CD4-positive, alpha-beta memory T cell (primary cell): Measurements from ENCODE around the gene ACTN1. TPM values are rescaled to one million over a fixed set of nuclear protein-coding genes. Genes with fewer than 3 reads are reported as not detected.

Experiments used
- CTCF ChIA-PET: fragments of 350-600 bp; sonication (Branson Sonifier 250); formaldehyde crosslinking; loops from one replicate; lab custom pipeline; 2021; ENCODE audit warnings: inconsistent platforms; ENCODE audit not compliant: partially characterized antibody; lab: Charles Lee
- POLR2A ChIA-PET: fragments of 350-600 bp; sonication (Branson Sonifier 250); formaldehyde crosslinking; loops from one replicate; lab custom pipeline; 2021; ENCODE audit not compliant: partially characterized antibody; lab: Charles Lee
- DNase-seq, 5 donors: peaks; one replicate each; pipeline versions ENCODE4 v3.0.0 to v3.0.0-alpha.2; 2020 to 2022; ENCODE audit warnings: mixed read lengths in 1 of 5
- H3K27ac ChIP-seq: one replicate; pipeline ENCODE4 v1.7.0; 2013; ENCODE audit warnings: low read depth, low read length
- H3K27me3 ChIP-seq: 2 replicates; pipeline ENCODE4 v1.7.0; 2013; ENCODE audit warnings: mild to moderate bottlenecking, low read length, moderate library complexity; ENCODE audit not compliant: insufficient read depth
- H3K36me3 ChIP-seq: 2 replicates; pipeline ENCODE4 v1.7.0; 2013; ENCODE audit warnings: mild to moderate bottlenecking, low read length, moderate library complexity; ENCODE audit not compliant: insufficient read depth
- H3K4me1 ChIP-seq: 2 replicates; pipeline ENCODE4 v1.7.0; 2013; ENCODE audit warnings: mild to moderate bottlenecking, low read length, moderate library complexity; ENCODE audit not compliant: insufficient read depth
- H3K4me3 ChIP-seq, 2 donors: one replicate each; pipeline ENCODE4 v1.7.0; 2013; ENCODE audit warnings: low read length in 2 of 2, mild to moderate bottlenecking in 1 of 2
- H3K9me3 ChIP-seq, 2 donors: one replicate each; pipeline ENCODE4 v1.7.0; 2013; ENCODE audit warnings: low read length in 2 of 2, control low read depth in 1 of 2; ENCODE audit not compliant: control insufficient read depth in 1 of 2
- H3K27ac Mint-ChIP-seq, 7 donors: one replicate each; pipeline ENCODE4 v1.8.0; 2020 to 2021; ENCODE audit warnings: mixed read lengths in 7 of 7, mild to moderate bottlenecking in 6 of 7, inconsistent platforms in 3 of 7, moderate library complexity in 3 of 7
- H3K27me3 Mint-ChIP-seq, 2 donors: one replicate each; pipeline ENCODE4 v1.8.0; 2020 to 2021; ENCODE audit warnings: mixed read lengths in 2 of 2
- H3K36me3 Mint-ChIP-seq, 2 donors: one replicate each; pipeline ENCODE4 v1.8.0; 2020 to 2021; ENCODE audit warnings: mixed read lengths in 2 of 2, inconsistent platforms in 1 of 2, mild to moderate bottlenecking in 1 of 2
- H3K4me1 Mint-ChIP-seq, 4 donors: one replicate each; pipeline ENCODE4 v1.8.0; 2020 to 2021; ENCODE audit warnings: mixed read lengths in 4 of 4, mild to moderate bottlenecking in 1 of 4
- H3K4me3 Mint-ChIP-seq, 8 donors: one replicate each; pipeline ENCODE4 v1.8.0; 2020 to 2021; ENCODE audit warnings: mixed read lengths in 8 of 8, mild to moderate bottlenecking in 7 of 8, moderate library complexity in 6 of 8, inconsistent platforms in 3 of 8
- H3K9me3 Mint-ChIP-seq, 8 donors: one replicate each; pipeline ENCODE4 v1.8.0; 2020 to 2021; ENCODE audit warnings: mixed read lengths in 8 of 8, mild to moderate bottlenecking in 5 of 8, inconsistent platforms in 3 of 8, moderate library complexity in 1 of 8
- intact Hi-C: fragments of 100-400 bp; cut with micrococcal nuclease; formaldehyde crosslinking; loops from one replicate; pipeline ENCODE4 v1.15.1; 2023
- polyA plus RNA-seq, 2 donors: library from polyadenylated mRNA; unstranded; fragments of 300-500 nt; fragmentation: Illumina TruSeq; gene quantifications; one replicate each; pipeline ENCODE4 v1.2.3, GENCODE V29; 2021
- total RNA-seq, 2 experiments: library from RNA; stranded (reverse); gene quantifications; one replicate each; pipeline ENCODE4 v1.2.3, GENCODE V29; 2021

Gene ACTN1
- total and polyA plus RNA-seq, 4 experiments from 2014 or later: 33.6 to 75.1 (median 67.0) TPM

DNA sequence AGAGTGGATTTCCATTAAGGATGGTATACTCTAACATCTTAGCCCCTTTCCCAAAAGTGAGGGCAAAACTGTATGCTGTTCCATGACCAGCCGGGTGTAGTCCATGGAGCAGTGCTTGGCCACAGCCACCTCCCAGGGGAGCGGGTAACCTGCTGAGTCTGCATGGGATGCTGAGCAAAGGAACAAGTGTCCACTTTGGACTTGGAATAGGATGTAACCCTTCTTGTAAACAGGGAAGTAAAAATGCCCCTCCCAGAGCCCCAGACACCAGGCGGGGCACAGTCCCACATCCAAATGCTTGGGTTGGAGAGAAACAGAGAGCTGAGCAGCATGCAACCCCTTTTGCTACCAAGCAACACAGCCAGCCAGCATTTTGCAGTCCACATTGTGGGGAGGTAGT is 65.6 kb downstream of the ACTN1 start:
- Mint-ChIP-seq H3K4me1 (peaks cover 6 to 16% (median 9%) of the 10 kb centered on the region in 4 donors), H3K27me3 (no peaks in the 10 kb centered on the region), H3K27ac (peak overlapping the region in 4 of 7 donors; percentile 7 to 81 (median 50)), H3K9me3 (no peaks in the 10 kb centered on the region), H3K4me3 (no peak overlapping the region), H3K36me3 (peaks cover 10 to 12% of the 10 kb centered on the region in 2 donors)
- intact Hi-C loops: loop anchor here (1.0 kb wide), 1 partner anchor 147 kb away; no protein-coding TSS in a partner anchor
- ChIA-PET CTCF (interaction anchor here (0.6 to 6.7 kb wide), 13 partner anchors 13 to 195 kb away, joined by 3 to 72 read pairs (median 7); no protein-coding TSS in a partner anchor), POLR2A (no interaction called here)
- H3K27ac ChIP-seq: no peak overlapping the region
- no peaks in the 10 kb centered on the region for H3K9me3 ChIP-seq
- H3K36me3 ChIP-seq: peaks cover 10% of the 10 kb centered on the region
- H3K4me3 ChIP-seq: no peak overlapping the region
- peaks cover 6% of the 10 kb centered on the region for H3K4me1 ChIP-seq
- no peaks in the 10 kb centered on the region for H3K27me3 ChIP-seq
- no peak for DNase-seq

DNA sequence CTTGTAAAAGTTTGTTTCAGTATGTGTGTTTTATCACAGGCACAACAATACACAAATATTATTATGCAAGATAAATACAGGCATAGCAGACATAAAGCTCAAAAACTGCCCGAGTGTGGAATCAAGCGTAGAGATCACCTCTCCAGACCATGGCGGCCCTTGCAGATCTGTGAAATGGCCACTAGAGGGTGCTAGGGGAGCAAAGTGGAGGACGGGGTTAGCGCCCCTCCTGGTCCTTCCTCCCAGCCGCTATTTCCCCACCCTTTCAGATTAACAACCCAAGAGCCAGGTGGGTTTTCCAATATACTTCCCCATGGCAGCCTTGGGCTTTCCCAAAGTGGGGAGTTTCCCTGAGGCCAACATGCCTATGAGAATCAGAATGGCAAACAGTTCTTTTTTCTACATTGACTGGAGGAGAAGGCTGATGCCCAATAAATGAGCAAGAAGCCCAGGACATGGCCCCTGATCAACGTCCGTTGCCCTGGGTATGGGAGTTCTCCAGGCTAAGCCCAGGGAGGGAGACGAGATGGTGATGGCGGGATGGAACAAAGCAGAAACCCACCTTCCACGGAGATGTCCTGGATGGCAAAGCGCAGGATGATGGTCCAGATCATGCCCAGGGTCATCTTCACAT is 67.4 kb downstream of the ACTN1 start:
- H3K36me3 Mint-ChIP-seq: peaks cover 8 to 20% of the 10 kb centered on the region in 2 donors
- H3K4me3 Mint-ChIP-seq: no peak overlapping the region
- Histone ChIP-seq H3K27me3 (no peaks in the 10 kb centered on the region), H3K4me1 (peaks cover 6% of the 10 kb centered on the region), H3K9me3 (no peaks in the 10 kb centered on the region), H3K4me3 (no peak overlapping the region), H3K27ac (no peak overlapping the region), H3K36me3 (peaks cover 6% of the 10 kb centered on the region)
- H3K4me1 Mint-ChIP-seq: peaks cover 6 to 16% (median 9%) of the 10 kb centered on the region in 4 donors
- peak overlapping the region in 3 of 7 donors; percentile 35 to 64 (median 43) for H3K27ac Mint-ChIP-seq
- CTCF ChIA-PET: interaction anchor here (0.6 to 6.7 kb wide), 49 partner anchors 8 to 1029 kb away, joined by 3 to 72 read pairs (median 4); no protein-coding TSS in a partner anchor
- no peaks in the 10 kb centered on the region for H3K27me3 Mint-ChIP-seq
- peak; percentile 70 to 76 (median 73) for DNase-seq
- intact Hi-C loops: loop anchor here (1.0 to 2.0 kb wide), 6 partner anchors 57 to 190 kb away; no protein-coding TSS in a partner anchor
- POLR2A ChIA-PET: interaction anchor here (1.0 to 1.4 kb wide), 3 partner anchors 56 to 66 kb away, joined by 4 to 5 read pairs (median 4); no protein-coding TSS in a partner anchor
- H3K9me3 Mint-ChIP-seq: no peaks in the 10 kb centered on the region

GRCh38 chr14:68910540-68910939 is 68.6 kb downstream of the ACTN1 start:
- H3K4me3 Mint-ChIP-seq: no peak overlapping the region
- H3K36me3 Mint-ChIP-seq: peaks cover 7 to 26% of the 10 kb centered on the region in 2 donors
- Histone ChIP-seq H3K36me3 (peaks cover 7% of the 10 kb centered on the region), H3K4me1 (peaks cover 6% of the 10 kb centered on the region), H3K4me3 (no peak overlapping the region), H3K27me3 (no peaks in the 10 kb centered on the region), H3K27ac (no peak overlapping the region), H3K9me3 (no peaks in the 10 kb centered on the region)
- no peaks in the 10 kb centered on the region for H3K27me3 Mint-ChIP-seq
- H3K4me1 Mint-ChIP-seq: peaks cover 6 to 16% (median 9%) of the 10 kb centered on the region in 4 donors
- intact Hi-C loops: loop anchor here (2.0 kb wide), 2 partner anchors 58 to 146 kb away; no protein-coding TSS in a partner anchor
- peak overlapping the region in 1 of 7 donors; percentile 47 for H3K27ac Mint-ChIP-seq
- POLR2A ChIA-PET: interaction anchor here (1.0 kb wide), 1 partner anchor 68 kb away, joined by 4 read pairs; no protein-coding TSS in a partner anchor
- CTCF ChIA-PET: interaction anchor here (0.9 to 6.7 kb wide), 25 partner anchors 8 to 332 kb away, joined by 3 to 72 read pairs (median 4); partner anchors contain the start of gene ACTN1
- no peaks in the 10 kb centered on the region for H3K9me3 Mint-ChIP-seq
- DNase-seq: no peak

DNA sequence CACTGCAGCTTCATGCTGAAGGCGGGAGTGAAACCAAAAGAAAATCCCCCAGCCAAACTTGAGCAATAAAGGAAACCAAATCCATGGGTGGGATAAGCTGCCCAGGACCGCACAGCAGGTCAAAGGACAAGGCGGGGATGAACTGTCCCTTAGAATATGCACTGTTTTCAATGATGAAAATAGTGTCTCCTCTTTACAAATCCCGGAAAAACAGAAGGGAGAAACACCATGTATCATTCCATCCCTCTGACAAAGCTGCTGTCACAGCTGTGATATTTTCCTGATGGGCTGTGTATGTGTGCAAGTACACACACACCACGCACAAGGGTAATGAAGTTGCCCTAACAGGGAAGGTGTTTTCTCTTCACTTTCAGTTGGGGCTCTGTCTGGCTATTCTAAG is 70.3 kb downstream of the ACTN1 start:
- peaks cover 17 to 41% of the 10 kb centered on the region in 2 donors for H3K36me3 Mint-ChIP-seq
- H3K9me3 ChIP-seq: no peaks in the 10 kb centered on the region
- peaks cover 24% of the 10 kb centered on the region for H3K36me3 ChIP-seq
- no peaks in the 10 kb centered on the region for H3K27me3 ChIP-seq
- no peak overlapping the region for H3K4me3 Mint-ChIP-seq
- CTCF ChIA-PET: interaction anchor here (2.1 to 6.0 kb wide), 2 partner anchors 181 to 200 kb away, joined by 10 to 48 read pairs; no protein-coding TSS in a partner anchor
- intact Hi-C loops: no loop called here
- H3K27me3 Mint-ChIP-seq: no peaks in the 10 kb centered on the region
- H3K4me1 ChIP-seq: peaks cover 6% of the 10 kb centered on the region
- no peak overlapping the region for H3K4me3 ChIP-seq
- H3K9me3 Mint-ChIP-seq: no peaks in the 10 kb centered on the region
- peak overlapping the region in 1 of 7 donors; percentile 35 for H3K27ac Mint-ChIP-seq
- DNase-seq: no peak
- no peak overlapping the region for H3K27ac ChIP-seq
- POLR2A ChIA-PET: no interaction called here
- H3K4me1 Mint-ChIP-seq: peaks cover 5 to 16% (median 9%) of the 10 kb centered on the region in 4 donors

DNA sequence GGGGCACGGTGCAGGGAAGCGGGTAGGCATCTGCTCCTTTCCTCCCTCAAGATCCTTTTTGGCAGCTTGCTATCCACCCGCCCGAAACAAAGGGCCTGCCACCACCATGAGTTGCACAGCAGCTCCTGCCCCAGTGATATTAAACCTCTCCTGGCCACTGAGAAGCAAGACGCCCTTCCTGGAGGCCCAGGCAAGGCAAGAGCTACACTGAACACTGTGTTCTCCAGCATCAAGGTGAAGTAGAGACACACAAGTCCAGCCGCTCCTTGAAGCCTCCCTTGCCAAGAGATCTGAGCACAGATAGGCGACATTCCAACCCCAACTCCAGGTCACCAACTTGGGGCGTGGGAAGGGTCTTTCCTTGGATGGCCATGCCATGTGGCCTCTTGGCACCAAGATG is 70.9 kb downstream of the ACTN1 start:
- ChIA-PET CTCF (interaction anchor here (0.7 to 6.0 kb wide), 4 partner anchors 12 to 200 kb away, joined by 3 to 48 read pairs (median 4); no protein-coding TSS in a partner anchor), POLR2A (no interaction called here)
- no peaks in the 10 kb centered on the region for H3K27me3 ChIP-seq
- H3K27ac ChIP-seq: no peak overlapping the region
- peaks cover 26% of the 10 kb centered on the region for H3K36me3 ChIP-seq
- no peak for DNase-seq
- H3K9me3 Mint-ChIP-seq: no peaks in the 10 kb centered on the region
- H3K4me1 ChIP-seq: peaks cover 6% of the 10 kb centered on the region
- H3K27me3 Mint-ChIP-seq: no peaks in the 10 kb centered on the region
- H3K27ac Mint-ChIP-seq: no peak overlapping the region
- peaks cover 5 to 16% (median 9%) of the 10 kb centered on the region in 4 donors for H3K4me1 Mint-ChIP-seq
- H3K4me3 ChIP-seq: no peak overlapping the region
- intact Hi-C loops: no loop called here
- H3K4me3 Mint-ChIP-seq: no peak overlapping the region
- H3K9me3 ChIP-seq: no peaks in the 10 kb centered on the region
- peaks cover 17 to 41% of the 10 kb centered on the region in 2 donors for H3K36me3 Mint-ChIP-seq

DNA sequence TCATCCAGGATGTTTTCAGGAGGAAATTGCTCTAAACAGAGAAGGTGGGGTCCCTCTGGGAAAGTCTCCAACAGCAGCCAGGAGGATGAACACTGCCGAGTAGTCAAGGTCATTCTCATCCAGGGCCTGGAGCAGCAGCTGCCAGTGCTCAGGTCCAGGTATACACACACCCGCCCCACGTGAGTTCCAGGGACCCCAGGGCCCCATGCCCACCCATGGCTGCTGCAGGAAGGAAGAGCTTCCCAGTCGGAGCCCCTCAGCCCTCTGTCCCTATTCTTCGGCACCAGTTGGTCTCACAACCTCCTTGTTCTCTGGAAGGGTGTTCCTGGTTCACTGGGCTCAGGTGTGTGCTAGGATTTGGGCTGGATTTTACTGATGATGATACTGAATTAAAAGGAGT is 72.7 kb downstream of the ACTN1 start:
- Mint-ChIP-seq H3K36me3 (peaks cover 27 to 46% of the 10 kb centered on the region in 2 donors), H3K9me3 (no peaks in the 10 kb centered on the region)

More for the DNA sequence above, 72.7 kb downstream of the ACTN1 start:
- Mint-ChIP-seq H3K4me3 (no peak overlapping the region), H3K27me3 (no peaks in the 10 kb centered on the region), H3K4me1 (peaks cover under 1 to 4% (median 1%) of the 10 kb centered on the region in 4 donors), H3K27ac (peak overlapping the region in 2 of 7 donors; percentile 36 to 53)
- Histone ChIP-seq H3K4me1 (no peaks in the 10 kb centered on the region), H3K36me3 (peaks cover 39% of the 10 kb centered on the region), H3K27me3 (no peaks in the 10 kb centered on the region), H3K4me3 (no peak overlapping the region), H3K27ac (no peak overlapping the region), H3K9me3 (no peaks in the 10 kb centered on the region)
- no peak for DNase-seq
- ChIA-PET POLR2A (no interaction called here), CTCF (interaction anchor here (1.5 kb wide), 1 partner anchor 80 kb away, joined by 4 read pairs; no protein-coding TSS in a partner anchor)
- intact Hi-C loops: no loop called here
